Measurements from ENCODE around the gene TNRC18.
"Not testable (repeated sequence)": the region's sequence is repeated elsewhere in the genome, so short reads cannot be mapped to it uniquely, and the experiment has no call there.

Gene TNRC18

GRCh38 chr7:5267829-5268228 is 155.8 kb downstream of the TNRC18 start:
- DNase-seq (ENCODE audit: low spot score): not testable (repeated sequence)

- no peak for DNase-seq (ENCODE audit: low spot score)
These were observed 157.2 kb downstream of the TNRC18 start for GRCh38 chr7:5266191-5267028.

GRCh38 chr7:5265320-5266190 is 158.1 kb downstream of the TNRC18 start:
- no peak for DNase-seq (ENCODE audit: low spot score)

GRCh38 chr7:5263066-5263465 is 160.6 kb downstream of the TNRC18 start:
- not testable (repeated sequence) for DNase-seq (ENCODE audit: low spot score)

- DNase-seq (ENCODE audit: low spot score): not testable (repeated sequence)
These were observed 163.0 kb downstream of the TNRC18 start for GRCh38 chr7:5260530-5261068.
